GM12892 (cell line): ENCODE measurements around the gene CHCHD3.

Source experiments
- DNase-seq: peaks from one replicate; pipeline ENCODE4 v3.0.0; 2011; ENCODE audit not compliant: insufficient read length
- FAIRE-seq: peaks from 2 replicates; lab custom pipeline; 2011; peaks lifted over from hg19 to GRCh38; lab: Jason Lieb, UNC
- POLR2A ChIP-seq: IDR thresholded peaks from 2 replicates; pipeline ENCODE4 v1.6.1; 2011; ENCODE audit warnings: low read depth, low read length, control low read depth
- POLR2AphosphoS5 ChIP-seq: IDR thresholded peaks from 2 replicates; pipeline ENCODE4 v1.6.1; 2011; ENCODE audit warnings: low read depth, low read length, control low read depth
- TAF1 ChIP-seq: IDR thresholded peaks from 2 replicates; pipeline ENCODE4 v1.6.1; 2011; ENCODE audit warnings: low read depth, mild to moderate bottlenecking, control low read depth, low read length, borderline replicate concordance

Gene CHCHD3

GRCh38 chr7:132828502-132828901 lies 253.4 kb downstream of the CHCHD3 start:
- DNase-seq (no peak), FAIRE-seq (no peak)
- no peak for TF ChIP-seq POLR2AphosphoS5
- no peak for TF ChIP-seq POLR2A
- TF ChIP-seq TAF1 = no peak

GRCh38 chr7:132825932-132826835 lies 255.7 kb downstream of the CHCHD3 start:
- TF ChIP-seq POLR2AphosphoS5 = no peak
- TF ChIP-seq TAF1 = no peak
- no peak for TF ChIP-seq POLR2A
- FAIRE-seq (no peak), DNase-seq (no peak)

GRCh38 chr7:132825222-132825621 lies 256.7 kb downstream of the CHCHD3 start:
- no peak for TF ChIP-seq TAF1
- TF ChIP-seq POLR2AphosphoS5 = no peak
- no peak for TF ChIP-seq POLR2A
- no peak for FAIRE-seq
- no peak for DNase-seq

GRCh38 chr7:132819648-132820047 lies 262.2 kb downstream of the CHCHD3 start:
- TF ChIP-seq POLR2A = no peak
- TF ChIP-seq POLR2AphosphoS5 = no peak
- no peak for TF ChIP-seq TAF1

GRCh38 chr7:132817949-132818348 lies 263.9 kb downstream of the CHCHD3 start:
- FAIRE-seq (peak; percentile 21), DNase-seq (no peak)
- TF ChIP-seq POLR2A (no peak), TAF1 (no peak), POLR2AphosphoS5 (no peak)

More at GRCh38 chr7:132819648-132820047, 262.2 kb downstream of the CHCHD3 start:
- FAIRE-seq (no peak), DNase-seq (no peak)

- TF ChIP-seq POLR2A = no peak
- TF ChIP-seq POLR2AphosphoS5 = no peak
- TF ChIP-seq TAF1 = no peak
- FAIRE-seq = no peak
- DNase-seq = no peak
Measured at GRCh38 chr7:132815696-132816311, 266.1 kb downstream of the CHCHD3 start.

- DNase-seq = no peak
- TF ChIP-seq POLR2AphosphoS5 (no peak), TAF1 (no peak), POLR2A (no peak)
- no peak for FAIRE-seq
Measured at GRCh38 chr7:132815130-132815529, 266.8 kb downstream of the CHCHD3 start.

GRCh38 chr7:132810561-132810960 lies 271.3 kb downstream of the CHCHD3 start:
- TF ChIP-seq POLR2AphosphoS5 = no peak
- no peak for TF ChIP-seq POLR2A
- TF ChIP-seq TAF1 = no peak
- DNase-seq (no peak), FAIRE-seq (no peak)

GRCh38 chr7:132806834-132807233 lies 275.1 kb downstream of the CHCHD3 start:
- no peak for DNase-seq
- FAIRE-seq = no peak
- TF ChIP-seq POLR2A = no peak
- TF ChIP-seq TAF1 = no peak
- TF ChIP-seq POLR2AphosphoS5 = no peak

GRCh38 chr7:132805766-132806165 lies 276.1 kb downstream of the CHCHD3 start:
- no peak for TF ChIP-seq POLR2A
- TF ChIP-seq POLR2AphosphoS5 = no peak
- no peak for TF ChIP-seq TAF1
- DNase-seq (no peak), FAIRE-seq (no peak)

- FAIRE-seq (no peak), DNase-seq (no peak)
- TF ChIP-seq POLR2AphosphoS5 = no peak
- TF ChIP-seq POLR2A = no peak
- no peak for TF ChIP-seq TAF1
Measured at GRCh38 chr7:132804849-132805485, 276.9 kb downstream of the CHCHD3 start.

GRCh38 chr7:132800522-132800921 lies 281.4 kb downstream of the CHCHD3 start:
- FAIRE-seq = no peak
- TF ChIP-seq POLR2A = no peak
- TF ChIP-seq POLR2AphosphoS5 = no peak
- TF ChIP-seq TAF1 = no peak
- DNase-seq = no peak
